B cell (primary cell): ENCODE data around the gene PCSK2.

Source experiments
- CTCF ChIP-seq: fragments of 200-600 bp; IDR thresholded peaks from one replicate; pipeline ENCODE4 v1.8.0; 2022; ENCODE audit warnings: antibody characterized with exemption, mild to moderate bottlenecking
- EZH2 ChIP-seq: IDR thresholded peaks from 2 replicates; pipeline ENCODE4 v1.6.1; 2012; ENCODE audit warnings: borderline replicate concordance, low read depth, mild to moderate bottlenecking, moderate library complexity, low read length; ENCODE audit not compliant: insufficient read depth, poor library complexity, severe bottlenecking

GRCh38 chr20:17227669-17228623 is 1.1 kb downstream of the PCSK2 start:
- TF ChIP-seq CTCF (no peak), EZH2 (no peak)
